ENCODE results near the gene PNPLA2. TPM values are rescaled to one million over a fixed set of nuclear protein-coding genes. Genes with fewer than 3 reads are reported as not detected.
A peak's percentile ranks its signal among the peaks of the same experiment; 100 is the strongest.

The PNPLA2 gene
- total RNA-seq, 1 donor from 2014 or later = 2.6 TPM

- Histone ChIP-seq H2AFZ (replicated peaks) (peak within 1 kb of the TSS; percentile 94), H3K9me3 (ENCODE audit: low read depth) (no peaks in the 10 kb centered on the region), H3K4me1 (peaks cover 30% of the 10 kb centered on the region), H3K9ac (peak within 1 kb of the TSS; percentile 100), H3K4me3 (peak within 1 kb of the TSS; percentile 96), H3K36me3 (no peaks in the 10 kb centered on the region), H3F3A (ENCODE audit: low read depth) (peaks cover 45% of the 10 kb centered on the region), H3K27ac (peak within 1 kb of the TSS; percentile 99), H3K4me2 (peak within 1 kb of the TSS; percentile 97), H4K20me1 (ENCODE audit: low read depth) (peaks cover 41% of the 10 kb centered on the region), H3K27me3 (peaks cover 9% of the 10 kb centered on the region), H3K79me2 (ENCODE audit: low read depth) (peaks cover 23% of the 10 kb centered on the region)
- peaks cover 33% of the 10 kb centered on the region for H3K4me1 Mint-ChIP-seq
- DNase-seq (ENCODE audit: low spot score) = peak; percentile 97
- no peaks in the 10 kb centered on the region for H3K9me3 Mint-ChIP-seq
- TF ChIP-seq, protein P1, sequence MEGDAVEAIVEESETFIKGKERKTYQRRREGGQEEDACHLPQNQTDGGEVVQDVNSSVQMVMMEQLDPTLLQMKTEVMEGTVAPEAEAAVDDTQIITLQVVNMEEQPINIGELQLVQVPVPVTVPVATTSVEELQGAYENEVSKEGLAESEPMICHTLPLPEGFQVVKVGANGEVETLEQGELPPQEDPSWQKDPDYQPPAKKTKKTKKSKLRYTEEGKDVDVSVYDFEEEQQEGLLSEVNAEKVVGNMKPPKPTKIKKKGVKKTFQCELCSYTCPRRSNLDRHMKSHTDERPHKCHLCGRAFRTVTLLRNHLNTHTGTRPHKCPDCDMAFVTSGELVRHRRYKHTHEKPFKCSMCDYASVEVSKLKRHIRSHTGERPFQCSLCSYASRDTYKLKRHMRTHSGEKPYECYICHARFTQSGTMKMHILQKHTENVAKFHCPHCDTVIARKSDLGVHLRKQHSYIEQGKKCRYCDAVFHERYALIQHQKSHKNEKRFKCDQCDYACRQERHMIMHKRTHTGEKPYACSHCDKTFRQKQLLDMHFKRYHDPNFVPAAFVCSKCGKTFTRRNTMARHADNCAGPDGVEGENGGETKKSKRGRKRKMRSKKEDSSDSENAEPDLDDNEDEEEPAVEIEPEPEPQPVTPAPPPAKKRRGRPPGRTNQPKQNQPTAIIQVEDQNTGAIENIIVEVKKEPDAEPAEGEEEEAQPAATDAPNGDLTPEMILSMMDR (IDR thresholded peaks at IDR 0.05) = no peak
- no peak for TF ChIP-seq EZH2phosphoT487 (IDR thresholded peaks at IDR 0.05)
- no peak for TF ChIP-seq EZH2 (IDR thresholded peaks at IDR 0.05)
- H3K27ac Mint-ChIP-seq = peak within 1 kb of the TSS; percentile 79
- peaks cover 3% of the 10 kb centered on the region for H3K36me3 Mint-ChIP-seq
- H3K4me3 Mint-ChIP-seq = peak within 1 kb of the TSS; percentile 90
- peaks cover 11% of the 10 kb centered on the region for H3K27me3 Mint-ChIP-seq (ENCODE audit: insufficient read depth, low read depth)
Measured at GRCh38 chr11:842370-843002, 23.8 kb downstream of the PNPLA2 start, which contains the start of the genes POLR2L and TSPAN4. TSS of gene POLR2L (minus strand) at chr11:842529. CDS start at chr11:842508, 21 bp downstream. TSS of gene TSPAN4 (plus strand) at chr11:842852. CDS start at chr11:850305, 7,453 bp downstream.

- Histone ChIP-seq H3K27me3 (peaks cover 11% of the 10 kb centered on the region), H3K9me3 (ENCODE audit: low read depth) (no peaks in the 10 kb centered on the region), H3F3A (ENCODE audit: low read depth) (peaks cover 40% of the 10 kb centered on the region), H4K20me1 (ENCODE audit: low read depth) (peaks cover 36% of the 10 kb centered on the region), H3K79me2 (ENCODE audit: low read depth) (peaks cover 23% of the 10 kb centered on the region), H3K9ac (peak overlapping the region; percentile 21), H2AFZ (replicated peaks) (peak overlapping the region; percentile 94), H3K36me3 (no peaks in the 10 kb centered on the region), H3K27ac (no peak overlapping the region), H3K4me1 (peaks cover 30% of the 10 kb centered on the region), H3K4me2 (peak overlapping the region; percentile 97), H3K4me3 (peak overlapping the region; percentile 96)
- H3K9me3 Mint-ChIP-seq = no peaks in the 10 kb centered on the region
- peak overlapping the region; percentile 85 for H3K4me3 Mint-ChIP-seq
- DNase-seq (ENCODE audit: low spot score) = no peak
- peaks cover 3% of the 10 kb centered on the region for H3K36me3 Mint-ChIP-seq
- H3K27ac Mint-ChIP-seq = peak overlapping the region; percentile 17
- peaks cover 33% of the 10 kb centered on the region for H3K4me1 Mint-ChIP-seq
- no peak for TF ChIP-seq EZH2phosphoT487 (IDR thresholded peaks at IDR 0.05)
- TF ChIP-seq, protein P1 (IDR thresholded peaks at IDR 0.05) = peak; percentile 28
- H3K27me3 Mint-ChIP-seq (ENCODE audit: insufficient read depth, low read depth) = peaks cover 11% of the 10 kb centered on the region
Measured at GRCh38 chr11:843086-843734, 24.5 kb downstream of the PNPLA2 start.

GRCh38 chr11:843818-844692, 25.3 kb downstream of the PNPLA2 start:
- peaks cover 37% of the 10 kb centered on the region for H3K4me1 Mint-ChIP-seq
- no peaks in the 10 kb centered on the region for H3K36me3 Mint-ChIP-seq
- peak overlapping the region; percentile 17 for H3K27ac Mint-ChIP-seq

More at GRCh38 chr11:843818-844692, 25.3 kb downstream of the PNPLA2 start:
- H3K27ac ChIP-seq = peak overlapping the region; percentile 75
- peaks cover 19% of the 10 kb centered on the region for H3K27me3 ChIP-seq
- no peaks in the 10 kb centered on the region for H3K9me3 Mint-ChIP-seq
- peaks cover 13% of the 10 kb centered on the region for H3K27me3 Mint-ChIP-seq (ENCODE audit: insufficient read depth, low read depth)
- H4K20me1 ChIP-seq (ENCODE audit: low read depth) = peaks cover 36% of the 10 kb centered on the region
- H2AFZ ChIP-seq (replicated peaks) = no peak overlapping the region
- H3K4me3 ChIP-seq = peak overlapping the region; percentile 96
- H3K79me2 ChIP-seq (ENCODE audit: low read depth) = peaks cover 23% of the 10 kb centered on the region
- peaks cover 40% of the 10 kb centered on the region for H3F3A ChIP-seq (ENCODE audit: low read depth)
- H3K9me3 ChIP-seq (ENCODE audit: low read depth) = no peaks in the 10 kb centered on the region
- H3K9ac ChIP-seq = no peak overlapping the region
- no peak for TF ChIP-seq EZH2phosphoT487 (IDR thresholded peaks at IDR 0.05)
- TF ChIP-seq, protein P1 (IDR thresholded peaks at IDR 0.05) = peak; percentile 24
- H3K4me2 ChIP-seq = peak overlapping the region; percentile 97
- peaks cover 36% of the 10 kb centered on the region for H3K4me1 ChIP-seq
- peak overlapping the region; percentile 85 for H3K4me3 Mint-ChIP-seq
- H3K36me3 ChIP-seq = no peaks in the 10 kb centered on the region
- DNase-seq (ENCODE audit: low spot score) = peak; percentile 91
